Hepatocyte (in vitro differentiated cells): ENCODE results near the gene CARD9. TPM values are rescaled to one million over a fixed set of nuclear protein-coding genes. Genes with fewer than 3 reads are reported as not detected.

ENCODE experiments used
- DNase-seq: peaks from one replicate; pipeline ENCODE4 v3.0.0-alpha.2; 2016; ENCODE audit warnings: low spot score
- H2AFZ ChIP-seq: fragments of 200-600 bp; sonication (generic); 2 replicates; pipeline ENCODE4 v1.6.0; 2016; ENCODE audit warnings: antibody characterized with exemption, mild to moderate bottlenecking
- H3K27ac ChIP-seq: fragments of 200-600 bp; sonication (generic); 2 replicates; pipeline ENCODE4 v1.5.1; 2016; ENCODE audit warnings: mild to moderate bottlenecking
- H3K27me3 ChIP-seq: fragments of 200-600 bp; sonication (generic); 2 replicates; pipeline ENCODE4 v1.6.1; 2016
- H3K36me3 ChIP-seq: fragments of 200-600 bp; sonication (generic); replicated peaks from 2 replicates; pipeline ENCODE4 v1.5.1; 2016; ENCODE audit warnings: low read depth; ENCODE audit not compliant: insufficient read depth
- H3K4me1 ChIP-seq: fragments of 200-600 bp; sonication (generic); 2 replicates; pipeline ENCODE4 v1.5.1; 2016; ENCODE audit warnings: mild to moderate bottlenecking, moderate library complexity; ENCODE audit not compliant: insufficient read depth
- H3K4me2 ChIP-seq: fragments of 200-600 bp; sonication (generic); 2 replicates; pipeline ENCODE4 v1.6.0; 2016
- H3K4me3 ChIP-seq: fragments of 200-600 bp; sonication (generic); 2 replicates; pipeline ENCODE4 v1.5.1; 2016; ENCODE audit warnings: mild to moderate bottlenecking
- H3K79me2 ChIP-seq: fragments of 200-600 bp; sonication (generic); 2 replicates; pipeline ENCODE4 v1.6.0; 2017; ENCODE audit warnings: mild to moderate bottlenecking
- H3K9me2 ChIP-seq: fragments of 200-600 bp; sonication (generic); replicated peaks from 2 replicates; pipeline ENCODE4 v1.6.0; 2017; ENCODE audit warnings: mild to moderate bottlenecking; ENCODE audit not compliant: insufficient read depth
- H3K9me3 ChIP-seq: fragments of 200-600 bp; sonication (generic); 2 replicates; pipeline ENCODE4 v1.5.1; 2016; ENCODE audit warnings: low read depth, mild to moderate bottlenecking
- H4K20me1 ChIP-seq: fragments of 200-600 bp; sonication (generic); 2 replicates; pipeline ENCODE4 v1.6.0; 2016; ENCODE audit warnings: mild to moderate bottlenecking; ENCODE audit not compliant: insufficient read depth, poor library complexity, severe bottlenecking
- EZH2 ChIP-seq: fragments of 200-600 bp; sonication (generic); IDR thresholded peaks from 2 replicates; pipeline ENCODE4 v1.6.1; 2016; ENCODE audit warnings: antibody characterized with exemption, mild to moderate bottlenecking, borderline replicate concordance
- EZH2phosphoT487 ChIP-seq: fragments of 200-600 bp; sonication (generic); IDR thresholded peaks from one replicate; pipeline ENCODE4 v1.6.1; 2018; ENCODE audit warnings: antibody characterized with exemption, mild to moderate bottlenecking, low read depth, moderate library complexity; ENCODE audit not compliant: unreplicated experiment, severe bottlenecking
- WGBS: methylation state at CpG from one replicate; pipeline ENCODE4 v1.1.6; 2016; ENCODE audit warnings: low lambda C conversion rate; ENCODE audit errors: missing lambda C conversion rate; 5-methylcytosine and 5-hydroxymethylcytosine counted together
- polyA plus RNA-seq: library from polyadenylated mRNA; unstranded; fragments of >200 nt; fragmentation: Nextera tagmentation; extraction: Ambion mirVana; gene quantifications from 2 replicates; pipeline ENCODE4 v1.2.1, GENCODE V29; 2016
- total RNA-seq: library from RNA; depleted of rRNA; stranded (reverse); fragments of >200 nt; gene quantifications from 2 replicates; pipeline ENCODE4 v1.2.3, GENCODE V29; 2014
- TF ChIP-seq, protein P1 (sequence below): fragments of 200-600 bp; sonication (generic); IDR thresholded peaks from 2 replicates; pipeline ENCODE4 v1.5.1; 2016; ENCODE audit warnings: antibody characterized with exemption, mild to moderate bottlenecking; ENCODE audit not compliant: poor library complexity

Gene CARD9
- total and polyA plus RNA-seq, 2 experiments from 2014 or later: 0.80 to 1.5 TPM

DNA sequence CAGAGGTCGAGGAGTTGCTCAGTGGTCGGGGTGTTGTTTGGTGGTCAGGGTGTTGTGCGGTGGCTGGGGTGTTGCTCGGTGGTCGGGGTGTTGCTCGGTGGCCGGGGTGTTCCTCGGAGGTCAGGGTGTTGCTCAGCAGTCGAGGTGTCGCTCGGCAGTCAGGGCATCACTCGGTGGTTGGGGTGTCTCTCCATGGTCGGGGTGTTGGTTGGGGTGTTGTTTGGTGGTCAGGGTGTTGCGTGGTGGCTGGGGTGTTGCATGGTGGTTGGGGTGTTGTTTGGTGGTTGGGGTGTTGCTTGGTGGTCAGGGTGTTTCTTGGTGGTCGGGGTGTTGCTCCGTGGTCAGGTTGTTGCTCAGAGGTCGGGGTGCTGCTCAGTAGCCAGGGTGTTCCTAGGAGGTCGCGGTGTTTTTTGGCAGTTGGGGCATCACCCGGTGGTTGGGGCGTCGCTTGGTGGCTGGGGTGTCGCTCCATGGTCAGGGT is 57.2 kb downstream of the CARD9 start:
- Histone ChIP-seq H3K27ac (no peak overlapping the region), H3K4me2 (no peak overlapping the region), H3K4me1 (no peaks in the 10 kb centered on the region), H3K27me3 (no peaks in the 10 kb centered on the region), H3K9me3 (no peaks in the 10 kb centered on the region), H3K9me2 (no peaks in the 10 kb centered on the region), H2AFZ (no peak overlapping the region), H4K20me1 (no peaks in the 10 kb centered on the region), H3K36me3 (no peaks in the 10 kb centered on the region), H3K4me3 (no peak overlapping the region), H3K79me2 (no peaks in the 10 kb centered on the region)
- WGBS: 97% methylated on average over 16 of the region's 23 CpGs
- no peak for DNase-seq
- TF ChIP-seq EZH2: no peak
- no peak for TF ChIP-seq EZH2phosphoT487
- TF ChIP-seq, protein P1, sequence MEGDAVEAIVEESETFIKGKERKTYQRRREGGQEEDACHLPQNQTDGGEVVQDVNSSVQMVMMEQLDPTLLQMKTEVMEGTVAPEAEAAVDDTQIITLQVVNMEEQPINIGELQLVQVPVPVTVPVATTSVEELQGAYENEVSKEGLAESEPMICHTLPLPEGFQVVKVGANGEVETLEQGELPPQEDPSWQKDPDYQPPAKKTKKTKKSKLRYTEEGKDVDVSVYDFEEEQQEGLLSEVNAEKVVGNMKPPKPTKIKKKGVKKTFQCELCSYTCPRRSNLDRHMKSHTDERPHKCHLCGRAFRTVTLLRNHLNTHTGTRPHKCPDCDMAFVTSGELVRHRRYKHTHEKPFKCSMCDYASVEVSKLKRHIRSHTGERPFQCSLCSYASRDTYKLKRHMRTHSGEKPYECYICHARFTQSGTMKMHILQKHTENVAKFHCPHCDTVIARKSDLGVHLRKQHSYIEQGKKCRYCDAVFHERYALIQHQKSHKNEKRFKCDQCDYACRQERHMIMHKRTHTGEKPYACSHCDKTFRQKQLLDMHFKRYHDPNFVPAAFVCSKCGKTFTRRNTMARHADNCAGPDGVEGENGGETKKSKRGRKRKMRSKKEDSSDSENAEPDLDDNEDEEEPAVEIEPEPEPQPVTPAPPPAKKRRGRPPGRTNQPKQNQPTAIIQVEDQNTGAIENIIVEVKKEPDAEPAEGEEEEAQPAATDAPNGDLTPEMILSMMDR: no peak

DNA sequence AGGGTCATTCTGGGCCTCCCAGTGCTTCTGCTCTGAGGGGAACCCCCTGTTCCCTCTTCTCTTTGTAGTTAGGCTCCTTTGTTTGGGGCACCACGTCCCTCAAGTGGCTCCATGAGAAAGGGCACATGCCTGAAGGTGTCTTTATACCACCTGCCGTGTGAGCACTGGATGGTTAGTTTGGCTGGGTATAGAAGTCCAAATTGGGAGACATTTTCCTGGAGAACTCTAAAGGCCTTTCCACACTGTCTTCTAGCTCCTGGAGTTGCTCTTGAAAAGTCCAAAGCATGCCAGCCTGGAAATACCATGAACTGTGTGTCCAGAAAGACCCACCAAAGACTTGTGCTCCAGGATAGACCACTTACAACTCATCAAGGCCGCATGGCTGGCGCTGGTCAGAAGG is 58.5 kb downstream of the CARD9 start:
- no peak overlapping the region for H3K27ac ChIP-seq
- no peak for DNase-seq
- no peak overlapping the region for H3K4me2 ChIP-seq
- no peaks in the 10 kb centered on the region for H3K9me2 ChIP-seq
- no peaks in the 10 kb centered on the region for H4K20me1 ChIP-seq
- no peaks in the 10 kb centered on the region for H3K36me3 ChIP-seq
- H3K27me3 ChIP-seq: no peaks in the 10 kb centered on the region
- TF ChIP-seq, protein P1: no peak
- TF ChIP-seq EZH2: no peak
- TF ChIP-seq EZH2phosphoT487: no peak
- WGBS: 89% methylated on average over 4 of the region's 4 CpGs
- no peaks in the 10 kb centered on the region for H3K79me2 ChIP-seq
- H3K4me3 ChIP-seq: no peak overlapping the region
- H3K4me1 ChIP-seq: no peaks in the 10 kb centered on the region
- H3K9me3 ChIP-seq: no peaks in the 10 kb centered on the region
- H2AFZ ChIP-seq: no peak overlapping the region

DNA sequence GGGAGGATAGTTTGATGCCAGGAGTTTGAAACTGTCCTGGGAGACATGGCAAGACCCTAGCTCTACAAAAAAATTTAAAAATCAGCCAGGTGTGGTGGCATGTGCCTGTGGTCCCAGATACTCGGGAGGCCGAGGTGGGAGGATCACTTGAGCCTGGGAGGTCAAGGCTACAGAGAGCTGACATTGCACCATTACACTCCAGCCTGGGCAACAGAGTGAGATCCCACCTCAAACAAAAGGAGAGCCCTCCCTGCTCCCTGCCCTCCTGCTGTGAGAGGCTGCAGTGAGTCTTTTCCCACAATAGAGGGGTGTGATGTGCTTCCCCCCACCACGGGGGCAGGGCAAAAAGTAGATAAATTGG is 59.4 kb downstream of the CARD9 start:
- TF ChIP-seq EZH2 (no peak), EZH2phosphoT487 (no peak)
- TF ChIP-seq, protein P1: no peak
- H3K4me2 ChIP-seq: no peak overlapping the region

More for the DNA sequence above, 59.4 kb downstream of the CARD9 start:
- Histone ChIP-seq H2AFZ (no peak overlapping the region), H3K27ac (no peak overlapping the region), H3K36me3 (no peaks in the 10 kb centered on the region), H3K9me3 (no peaks in the 10 kb centered on the region), H3K4me1 (no peaks in the 10 kb centered on the region), H3K4me3 (no peak overlapping the region), H4K20me1 (no peaks in the 10 kb centered on the region), H3K27me3 (no peaks in the 10 kb centered on the region), H3K9me2 (no peaks in the 10 kb centered on the region), H3K79me2 (no peaks in the 10 kb centered on the region)
- WGBS: 92% methylated on average over 3 of the region's 3 CpGs
- no peak for DNase-seq

Other genes with a start within 250 kb of the CARD9 start
- not detected in 2 replicates for gene LHX3, start 168.5 kb downstream of the CARD9 start, total RNA-seq
- not detected in 2 replicates for gene LHX3, start 168.5 kb downstream of the CARD9 start, polyA plus RNA-seq
- gene QSOX2, start 127.9 kb downstream of the CARD9 start, total RNA-seq: 9.4 and 11.0 TPM in 2 replicates
- gene QSOX2, start 127.9 kb downstream of the CARD9 start, polyA plus RNA-seq: 2.6 and 3.3 TPM in 2 replicates
- 0.16 and 0.60 TPM in 2 replicates for gene CCDC187, start 69.6 kb downstream of the CARD9 start, total RNA-seq
- gene CCDC187, start 69.6 kb downstream of the CARD9 start, polyA plus RNA-seq: 0.23 and 0.75 TPM in 2 replicates
- gene GPSM1, start 46.1 kb downstream of the CARD9 start, total RNA-seq: 25.5 and 27.3 TPM in 2 replicates
- 27.2 and 30.0 TPM in 2 replicates for gene GPSM1, start 46.1 kb downstream of the CARD9 start, polyA plus RNA-seq
- 10.4 and 21.5 TPM in 2 replicates for gene DNLZ, start 9.9 kb downstream of the CARD9 start, total RNA-seq
- 24.3 and 25.3 TPM in 2 replicates for gene DNLZ, start 9.9 kb downstream of the CARD9 start, polyA plus RNA-seq
- gene SNAPC4, start 26.5 kb upstream of the CARD9 start, total RNA-seq: 5.3 and 10.5 TPM in 2 replicates
- gene SNAPC4, start 26.5 kb upstream of the CARD9 start, polyA plus RNA-seq: 6.3 and 8.7 TPM in 2 replicates
- gene ENTR1, start 36.9 kb upstream of the CARD9 start, total RNA-seq: 38.2 and 50.1 TPM in 2 replicates
- 33.5 and 43.6 TPM in 2 replicates for gene ENTR1, start 36.9 kb upstream of the CARD9 start, polyA plus RNA-seq
- 45.1 and 45.8 TPM in 2 replicates for gene PMPCA, start 37.0 kb upstream of the CARD9 start, total RNA-seq
- gene PMPCA, start 37.0 kb upstream of the CARD9 start, polyA plus RNA-seq: 85.7 and 87.3 TPM in 2 replicates
- gene INPP5E, start 66.2 kb upstream of the CARD9 start, total RNA-seq: 5.3 and 6.0 TPM in 2 replicates
- gene INPP5E, start 66.2 kb upstream of the CARD9 start, polyA plus RNA-seq: 7.1 and 12.9 TPM in 2 replicates
- 22.5 and 42.7 TPM in 2 replicates for gene SEC16A, start 109.4 kb upstream of the CARD9 start, total RNA-seq
- gene SEC16A, start 109.4 kb upstream of the CARD9 start, polyA plus RNA-seq: 42.0 and 45.4 TPM in 2 replicates
- gene NOTCH1, start 172.4 kb upstream of the CARD9 start, total RNA-seq: 4.3 and 6.5 TPM in 2 replicates
- 5.3 and 8.3 TPM in 2 replicates for gene NOTCH1, start 172.4 kb upstream of the CARD9 start, polyA plus RNA-seq